HG03045 (cell line): ENCODE results near the gene SLC16A12.

ENCODE experiments used
- ATAC-seq: cut with Tn5 transposase; IDR thresholded peaks from one replicate; pipeline ENCODE4 v1.9.1; 2021; ENCODE audit warnings: mild to moderate bottlenecking, moderate library complexity; ENCODE audit not compliant: unreplicated experiment

The SLC16A12 gene

GRCh38 chr10:89516149-89516832 lies 19.1 kb downstream of the SLC16A12 start:
- ATAC-seq = no peak

- ATAC-seq = no peak
These were observed 20.2 kb downstream of the SLC16A12 start for GRCh38 chr10:89515031-89515841.

GRCh38 chr10:89513206-89513605 lies 22.2 kb downstream of the SLC16A12 start:
- ATAC-seq = no peak

GRCh38 chr10:89505640-89506275 lies 29.6 kb downstream of the SLC16A12 start:
- ATAC-seq = no peak

GRCh38 chr10:89504691-89505090 lies 30.7 kb downstream of the SLC16A12 start:
- ATAC-seq = no peak

- ATAC-seq = no peak
These were observed 31.6 kb downstream of the SLC16A12 start for GRCh38 chr10:89503652-89504370.

GRCh38 chr10:89503151-89503550 lies 32.2 kb downstream of the SLC16A12 start:
- ATAC-seq = no peak

- ATAC-seq = no peak
These were observed 32.8 kb downstream of the SLC16A12 start for GRCh38 chr10:89502549-89502948.

- ATAC-seq = no peak
These were observed 40.8 kb downstream of the SLC16A12 start for GRCh38 chr10:89494575-89494974.

GRCh38 chr10:89494068-89494467 lies 41.3 kb downstream of the SLC16A12 start:
- no peak for ATAC-seq

GRCh38 chr10:89491932-89492331 lies 43.5 kb downstream of the SLC16A12 start:
- ATAC-seq = no peak

GRCh38 chr10:89490596-89491335 lies 44.6 kb downstream of the SLC16A12 start:
- ATAC-seq = no peak

GRCh38 chr10:89482256-89482655 lies 53.1 kb downstream of the SLC16A12 start:
- ATAC-seq = no peak

- no peak for ATAC-seq
These were observed 53.7 kb downstream of the SLC16A12 start for GRCh38 chr10:89481662-89482061.

GRCh38 chr10:89479771-89480446 lies 55.5 kb downstream of the SLC16A12 start:
- no peak for ATAC-seq

GRCh38 chr10:89478739-89479654 lies 56.4 kb downstream of the SLC16A12 start:
- no peak for ATAC-seq

- ATAC-seq = no peak
These were observed 57.2 kb downstream of the SLC16A12 start for GRCh38 chr10:89478085-89478738.

GRCh38 chr10:89476150-89476549 lies 59.2 kb downstream of the SLC16A12 start:
- ATAC-seq = no peak
